Vagina (tissue), 2 donors: ENCODE measurements around the gene AGTPBP1.

Experiments used
- CTCF ChIP-seq, 3 experiments: fragments of 450-650 bp in 2 of 3; fragments of 200-600 bp in 1 of 3; sonication (generic) in 1 of 3; IDR thresholded peaks; one replicate each; pipeline ENCODE4 v1.5.1; 2017 to 2019; ENCODE audit warnings: antibody characterized with exemption in 3 of 3, mild to moderate bottlenecking in 2 of 3, moderate library complexity in 2 of 3
- POLR2AphosphoS5 ChIP-seq, 2 donors: sonication (generic); formaldehyde crosslinking; IDR thresholded peaks; one replicate each; pipeline ENCODE4 v1.9.0; 2017; ENCODE audit warnings: antibody characterized with exemption in 2 of 2, mild to moderate bottlenecking in 2 of 2, low read depth in 1 of 2; ENCODE audit not compliant: insufficient read depth in 1 of 2

DNA sequence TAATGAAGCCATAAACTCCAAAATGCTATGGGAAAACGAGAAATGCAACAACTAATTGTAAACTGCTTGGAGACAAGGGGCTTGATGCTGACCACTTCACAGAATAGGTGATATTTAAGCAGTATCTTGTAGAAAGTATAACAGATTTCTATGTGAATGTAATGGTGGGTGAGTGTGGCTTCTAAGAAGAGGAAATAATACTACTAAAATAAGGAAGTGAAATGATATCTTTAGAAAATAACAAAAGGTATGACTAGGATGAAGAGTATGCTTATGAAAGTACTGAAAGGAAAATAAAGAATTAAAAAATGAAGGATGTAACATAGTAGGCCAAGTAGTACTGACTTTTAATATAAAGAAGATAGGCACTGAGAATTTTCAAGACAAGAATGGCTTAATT is 94.2 kb downstream of the AGTPBP1 start:
- no peak for TF ChIP-seq POLR2AphosphoS5 (IDR thresholded peaks at IDR 0.05; ENCODE audit: insufficient read depth in 1 of 2, low read depth in 1 of 2)
- no peak for TF ChIP-seq CTCF (IDR thresholded peaks at IDR 0.05)
